Jurkat, Clone E6-1 (cell line): ENCODE results near the gene MYO1B.
"Not testable (repeated sequence)": the region's sequence is repeated elsewhere in the genome, so short reads cannot be mapped to it uniquely, and the experiment has no call there.

Source experiments
- DNase-seq: peaks from one replicate; pipeline ENCODE4 v3.0.0-alpha.2; 2011; ENCODE audit warnings: low read depth, low spot score
- H3K4me3 ChIP-seq: 2 replicates; pipeline ENCODE4 v1.5.1; 2011; ENCODE audit warnings: mild to moderate bottlenecking, low read length, control low read depth, moderate library complexity

Gene MYO1B

GRCh38 chr2:191415101-191415500, 169.9 kb downstream of the MYO1B start:
- no peak for DNase-seq
- no peak overlapping the region for H3K4me3 ChIP-seq

- H3K4me3 ChIP-seq: no peak overlapping the region
- DNase-seq: no peak
Measured at GRCh38 chr2:191415858-191416257, 170.7 kb downstream of the MYO1B start.

GRCh38 chr2:191417746-191418145, 172.5 kb downstream of the MYO1B start:
- no peak for DNase-seq
- no peak overlapping the region for H3K4me3 ChIP-seq

- DNase-seq: no peak
- H3K4me3 ChIP-seq: no peak overlapping the region
Measured at GRCh38 chr2:191421950-191422349, 176.7 kb downstream of the MYO1B start.

- H3K4me3 ChIP-seq: no peak overlapping the region
- DNase-seq: no peak
Measured at GRCh38 chr2:191427031-191427430, 181.8 kb downstream of the MYO1B start.

GRCh38 chr2:191428141-191428540, 182.9 kb downstream of the MYO1B start:
- DNase-seq: no peak
- H3K4me3 ChIP-seq: no peak overlapping the region

- no peak overlapping the region for H3K4me3 ChIP-seq
- no peak for DNase-seq
Measured at GRCh38 chr2:191430476-191430875, 185.3 kb downstream of the MYO1B start.

- no peak overlapping the region for H3K4me3 ChIP-seq
- no peak for DNase-seq
Measured at GRCh38 chr2:191432121-191432520, 186.9 kb downstream of the MYO1B start.

GRCh38 chr2:191434072-191434471, 188.9 kb downstream of the MYO1B start:
- no peak overlapping the region for H3K4me3 ChIP-seq
- DNase-seq: no peak

- DNase-seq: no peak
Measured at GRCh38 chr2:191435141-191435540, 189.9 kb downstream of the MYO1B start.

GRCh38 chr2:191436368-191437055, 191.3 kb downstream of the MYO1B start:
- no peak for DNase-seq
- H3K4me3 ChIP-seq: no peak overlapping the region

More at GRCh38 chr2:191435141-191435540, 189.9 kb downstream of the MYO1B start:
- no peak overlapping the region for H3K4me3 ChIP-seq

- no peak overlapping the region for H3K4me3 ChIP-seq
Measured at GRCh38 chr2:191439481-191439880, 194.3 kb downstream of the MYO1B start.

GRCh38 chr2:191441496-191442214, 196.5 kb downstream of the MYO1B start:
- no peak overlapping the region for H3K4me3 ChIP-seq
- DNase-seq: no peak

More at GRCh38 chr2:191439481-191439880, 194.3 kb downstream of the MYO1B start:
- no peak for DNase-seq

GRCh38 chr2:191443446-191443845, 198.2 kb downstream of the MYO1B start:
- no peak for DNase-seq
- H3K4me3 ChIP-seq: no peak overlapping the region

- no peak for DNase-seq
- no peak overlapping the region for H3K4me3 ChIP-seq
Measured at GRCh38 chr2:191446910-191447309, 201.7 kb downstream of the MYO1B start.

GRCh38 chr2:191451116-191451515, 205.9 kb downstream of the MYO1B start:
- DNase-seq: no peak
- no peak overlapping the region for H3K4me3 ChIP-seq

GRCh38 chr2:191452065-191452464, 206.9 kb downstream of the MYO1B start:
- no peak overlapping the region for H3K4me3 ChIP-seq
- no peak for DNase-seq

- no peak overlapping the region for H3K4me3 ChIP-seq
- no peak for DNase-seq
Measured at GRCh38 chr2:191453761-191454160, 208.6 kb downstream of the MYO1B start.

- DNase-seq, H3K4me3 ChIP-seq: not testable (repeated sequence)
Measured at GRCh38 chr2:191456506-191456905, 211.3 kb downstream of the MYO1B start.

GRCh38 chr2:191459158-191459557, 214.0 kb downstream of the MYO1B start:
- no peak overlapping the region for H3K4me3 ChIP-seq
- no peak for DNase-seq

- DNase-seq: no peak
- no peak overlapping the region for H3K4me3 ChIP-seq
Measured at GRCh38 chr2:191462370-191462769, 217.2 kb downstream of the MYO1B start.
